Glutamatergic neuron (in vitro differentiated cells): ENCODE results near the gene CHODL. TPM values are rescaled to one million over a fixed set of nuclear protein-coding genes. Genes with fewer than 3 reads are reported as not detected.

Experiments used
- DNase-seq: peaks from one replicate; pipeline ENCODE4 v3.0.0; 2022
- H3K27ac Mint-ChIP-seq: one replicate; pipeline ENCODE4 v1.8.0; 2020; ENCODE audit warnings: mild to moderate bottlenecking, mixed read lengths, inconsistent platforms; ENCODE audit not compliant: unreplicated experiment
- H3K27me3 Mint-ChIP-seq: one replicate; pipeline ENCODE4 v1.8.0; 2020; ENCODE audit warnings: mild to moderate bottlenecking, moderate library complexity, mixed read lengths, inconsistent platforms; ENCODE audit not compliant: unreplicated experiment
- H3K36me3 Mint-ChIP-seq: one replicate; pipeline ENCODE4 v1.8.0; 2020; ENCODE audit warnings: mild to moderate bottlenecking, mixed read lengths, inconsistent platforms; ENCODE audit not compliant: unreplicated experiment
- H3K4me1 Mint-ChIP-seq: one replicate; pipeline ENCODE4 v1.8.0; 2020; ENCODE audit warnings: mild to moderate bottlenecking, low read depth, mixed read lengths, inconsistent platforms; ENCODE audit not compliant: unreplicated experiment
- H3K4me3 Mint-ChIP-seq: one replicate; pipeline ENCODE4 v1.8.0; 2020; ENCODE audit warnings: mild to moderate bottlenecking, mixed read lengths, inconsistent platforms; ENCODE audit not compliant: unreplicated experiment
- H3K9me3 Mint-ChIP-seq: one replicate; pipeline ENCODE4 v1.8.0; 2020; ENCODE audit warnings: mild to moderate bottlenecking, moderate library complexity, mixed read lengths, inconsistent platforms; ENCODE audit not compliant: unreplicated experiment
- total RNA-seq: library from RNA; stranded (reverse); fragmentation: NEBNext Ultra II Directional; extraction: Animal tissue kit (Norgen Biotek cat#: 25700); gene quantifications from one replicate; pipeline ENCODE4 v1.2.1, GENCODE V29; 2021; ENCODE audit not compliant: unreplicated experiment
- TF ChIP-seq, protein P1 (sequence below): fragments of 200-600 bp; sonication (generic); IDR thresholded peaks from one replicate; pipeline ENCODE4 v1.5.0; 2021; ENCODE audit not compliant: partially characterized antibody, unreplicated experiment

CHODL gene
- total RNA-seq, 1 donor from 2014 or later: 5.5 TPM

DNA sequence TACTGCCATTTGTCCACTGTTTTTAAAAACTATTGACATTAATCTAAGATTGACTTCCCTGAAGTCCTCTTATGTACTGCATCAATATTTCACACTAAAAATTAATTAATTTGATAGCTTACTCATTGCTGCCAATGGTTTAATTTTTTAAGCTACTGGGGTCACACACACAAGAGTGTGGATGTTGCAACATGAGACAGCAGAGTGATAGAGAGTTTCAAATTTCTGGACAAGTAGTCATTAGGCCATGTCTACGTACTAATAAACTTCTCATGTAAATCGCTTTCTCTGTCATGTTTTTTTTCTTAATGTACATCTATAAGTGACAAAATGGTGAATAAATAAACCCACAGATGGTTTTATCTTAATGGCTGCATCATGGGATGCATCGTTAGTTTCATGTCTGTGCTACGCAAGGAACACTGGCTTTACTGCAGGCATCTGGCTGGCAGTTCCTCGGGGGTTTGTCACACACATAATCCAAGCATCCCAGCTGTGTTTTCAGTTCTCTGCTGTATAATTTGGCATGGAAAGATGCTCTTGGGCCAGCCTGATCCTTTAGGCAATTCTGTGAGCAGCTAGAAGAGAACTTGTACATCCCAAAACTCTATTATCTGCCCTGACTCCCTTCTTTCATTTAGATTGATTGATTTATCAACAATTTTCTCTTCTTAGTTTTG lies 16.4 kb upstream of the CHODL start:
- Mint-ChIP-seq H3K36me3 (no peaks in the 10 kb centered on the region), H3K27me3 (peaks cover 6% of the 10 kb centered on the region), H3K4me1 (peaks cover 6% of the 10 kb centered on the region), H3K4me3 (no peak overlapping the region), H3K27ac (no peak overlapping the region), H3K9me3 (peaks cover 1% of the 10 kb centered on the region)
- TF ChIP-seq, protein P1, sequence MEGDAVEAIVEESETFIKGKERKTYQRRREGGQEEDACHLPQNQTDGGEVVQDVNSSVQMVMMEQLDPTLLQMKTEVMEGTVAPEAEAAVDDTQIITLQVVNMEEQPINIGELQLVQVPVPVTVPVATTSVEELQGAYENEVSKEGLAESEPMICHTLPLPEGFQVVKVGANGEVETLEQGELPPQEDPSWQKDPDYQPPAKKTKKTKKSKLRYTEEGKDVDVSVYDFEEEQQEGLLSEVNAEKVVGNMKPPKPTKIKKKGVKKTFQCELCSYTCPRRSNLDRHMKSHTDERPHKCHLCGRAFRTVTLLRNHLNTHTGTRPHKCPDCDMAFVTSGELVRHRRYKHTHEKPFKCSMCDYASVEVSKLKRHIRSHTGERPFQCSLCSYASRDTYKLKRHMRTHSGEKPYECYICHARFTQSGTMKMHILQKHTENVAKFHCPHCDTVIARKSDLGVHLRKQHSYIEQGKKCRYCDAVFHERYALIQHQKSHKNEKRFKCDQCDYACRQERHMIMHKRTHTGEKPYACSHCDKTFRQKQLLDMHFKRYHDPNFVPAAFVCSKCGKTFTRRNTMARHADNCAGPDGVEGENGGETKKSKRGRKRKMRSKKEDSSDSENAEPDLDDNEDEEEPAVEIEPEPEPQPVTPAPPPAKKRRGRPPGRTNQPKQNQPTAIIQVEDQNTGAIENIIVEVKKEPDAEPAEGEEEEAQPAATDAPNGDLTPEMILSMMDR: no peak
- peak; percentile 68 for DNase-seq

DNA sequence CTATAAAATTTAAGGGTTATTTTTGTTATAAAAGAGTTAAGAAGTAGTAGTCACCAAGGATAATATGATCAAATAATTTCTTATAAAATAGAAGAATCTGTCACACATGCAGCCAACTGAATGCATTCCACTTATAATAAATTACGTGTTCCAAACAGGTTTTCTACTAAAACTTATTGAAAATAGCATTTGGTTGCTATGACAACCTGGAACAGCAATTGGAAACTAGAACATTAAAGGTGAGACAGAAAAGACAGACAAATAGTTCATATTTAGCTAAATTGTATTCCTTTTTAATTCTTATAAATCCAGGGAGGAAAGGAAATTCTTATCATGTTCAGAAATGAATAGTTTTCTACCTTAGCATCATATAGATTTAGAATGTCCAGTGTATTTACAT lies 9.1 kb upstream of the CHODL start:
- TF ChIP-seq, protein P1: no peak
- Mint-ChIP-seq H3K4me1 (peaks cover 2% of the 10 kb centered on the region), H3K9me3 (peaks cover 1% of the 10 kb centered on the region), H3K27ac (no peak overlapping the region), H3K4me3 (no peak overlapping the region), H3K27me3 (peaks cover 1% of the 10 kb centered on the region), H3K36me3 (peaks cover 8% of the 10 kb centered on the region)
- DNase-seq: no peak

DNA sequence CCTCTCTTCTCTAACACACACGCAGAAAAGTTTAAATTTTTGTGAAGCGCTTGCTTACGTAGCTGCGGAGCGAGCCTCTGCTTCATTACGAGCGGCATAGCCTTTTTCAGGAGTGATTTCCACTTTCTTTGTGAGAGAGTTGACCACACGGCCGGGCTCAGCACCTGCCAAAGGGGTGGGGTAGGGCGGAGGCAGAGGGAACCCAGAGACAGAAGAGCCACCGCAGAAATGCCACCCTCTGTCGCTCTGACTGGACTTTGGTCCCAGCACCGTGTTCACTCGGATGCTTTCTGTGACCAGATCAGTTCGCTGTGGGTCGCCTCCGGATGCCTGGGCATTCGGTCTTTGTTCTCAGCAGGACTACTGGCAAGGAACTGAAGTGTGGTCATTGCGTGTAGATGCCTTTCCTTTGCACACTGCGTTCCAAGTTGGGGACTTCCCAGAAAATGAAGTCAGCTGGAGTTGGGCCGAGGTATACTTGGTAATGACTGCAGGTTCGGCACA lies 883 bp downstream of the CHODL start:
- H3K36me3 Mint-ChIP-seq: no peaks in the 10 kb centered on the region
- H3K27ac Mint-ChIP-seq: peak overlapping the region; percentile 84
- peaks cover 4% of the 10 kb centered on the region for H3K4me1 Mint-ChIP-seq
- peaks cover 3% of the 10 kb centered on the region for H3K9me3 Mint-ChIP-seq
- peaks cover 8% of the 10 kb centered on the region for H3K27me3 Mint-ChIP-seq
- DNase-seq: peak; percentile 29
- H3K4me3 Mint-ChIP-seq: peak overlapping the region; percentile 89
- TF ChIP-seq, protein P1: no peak

DNA sequence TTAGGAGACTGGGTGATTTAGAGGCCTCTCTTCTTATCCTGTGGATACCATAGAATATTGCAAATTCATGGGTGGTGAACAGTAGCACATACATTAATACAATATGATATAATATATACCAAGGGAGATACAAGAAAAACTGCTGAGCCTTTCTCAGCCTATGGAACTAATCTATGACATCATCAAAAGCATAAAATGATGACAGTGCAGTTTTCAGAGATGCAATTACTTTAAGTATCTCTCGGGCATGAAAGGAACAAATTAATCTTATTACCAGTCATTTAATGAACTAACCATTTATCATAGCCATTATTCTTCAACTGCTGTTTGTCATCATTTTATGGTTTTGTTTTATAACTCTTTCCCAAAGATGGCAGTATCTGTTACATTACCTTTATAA lies 3.5 kb downstream of the CHODL start:
- Mint-ChIP-seq H3K9me3 (peaks cover 8% of the 10 kb centered on the region), H3K36me3 (no peaks in the 10 kb centered on the region), H3K4me1 (peaks cover 12% of the 10 kb centered on the region)

DNA sequence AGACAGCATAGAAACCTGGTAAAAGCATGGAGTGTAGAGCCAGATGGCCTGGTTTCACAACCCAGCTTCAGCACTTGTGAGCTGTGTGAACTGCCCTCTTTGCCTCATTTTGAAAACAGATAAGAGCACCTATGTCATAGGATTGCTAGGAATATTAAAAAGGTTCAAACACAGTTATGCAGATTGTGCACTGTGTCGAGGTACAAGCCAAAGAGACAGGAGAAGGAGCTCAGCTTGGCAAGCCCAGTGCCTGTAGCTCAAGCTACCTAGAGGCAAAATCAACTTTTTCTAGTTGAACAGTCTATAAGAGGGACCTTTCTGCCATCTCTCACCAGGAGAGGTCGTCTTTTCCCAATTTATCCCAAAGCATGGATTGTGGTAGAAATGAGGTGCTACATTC lies 5.0 kb downstream of the CHODL start:
- no peak for DNase-seq
- Mint-ChIP-seq H3K9me3 (peaks cover 8% of the 10 kb centered on the region), H3K27ac (peak overlapping the region; percentile 52), H3K27me3 (peaks cover 6% of the 10 kb centered on the region), H3K4me1 (peaks cover 8% of the 10 kb centered on the region), H3K4me3 (no peak overlapping the region), H3K36me3 (no peaks in the 10 kb centered on the region)
- TF ChIP-seq, protein P1: no peak

More for the DNA sequence above, 3.5 kb downstream of the CHODL start:
- Mint-ChIP-seq H3K27me3 (peaks cover 10% of the 10 kb centered on the region), H3K27ac (no peak overlapping the region), H3K4me3 (no peak overlapping the region)
- no peak for DNase-seq
- TF ChIP-seq, protein P1: no peak
